DMS 273 treated with DMSO at 0.1 percent for 48 hours (cell line): ENCODE data around the gene COPB2.

Experiments
- DNase-seq: peaks from one replicate; lab custom pipeline; 2025; lab: John Stamatoyannopoulos, UW

Gene COPB2

GRCh38 chr3:139307601-139308555 is 81.6 kb downstream of the COPB2 start:
- no peak for DNase-seq
